ENCODE data around the gene TMEM61.
"Not testable (repeated sequence)": the region's sequence is repeated elsewhere in the genome, so short reads cannot be mapped to it uniquely, and the experiment has no call there.

The TMEM61 gene

GRCh38 chr1:55002686-55003085 lies 22.3 kb downstream of the TMEM61 start:
- DNase-seq: no peak

GRCh38 chr1:55005351-55006140 lies 25.1 kb downstream of the TMEM61 start:
- DNase-seq: no peak

- no peak for DNase-seq
Measured at GRCh38 chr1:55006931-55007330, 26.5 kb downstream of the TMEM61 start.

GRCh38 chr1:55007625-55008024 lies 27.2 kb downstream of the TMEM61 start:
- DNase-seq: no peak

- no peak for DNase-seq
Measured at GRCh38 chr1:55010194-55010886, 29.9 kb downstream of the TMEM61 start.

- DNase-seq: no peak
Measured at GRCh38 chr1:55010887-55011217, 30.4 kb downstream of the TMEM61 start.

GRCh38 chr1:55012661-55013060 lies 32.2 kb downstream of the TMEM61 start:
- no peak for DNase-seq

GRCh38 chr1:55015123-55015522 lies 34.7 kb downstream of the TMEM61 start:
- DNase-seq: no peak

DNA sequence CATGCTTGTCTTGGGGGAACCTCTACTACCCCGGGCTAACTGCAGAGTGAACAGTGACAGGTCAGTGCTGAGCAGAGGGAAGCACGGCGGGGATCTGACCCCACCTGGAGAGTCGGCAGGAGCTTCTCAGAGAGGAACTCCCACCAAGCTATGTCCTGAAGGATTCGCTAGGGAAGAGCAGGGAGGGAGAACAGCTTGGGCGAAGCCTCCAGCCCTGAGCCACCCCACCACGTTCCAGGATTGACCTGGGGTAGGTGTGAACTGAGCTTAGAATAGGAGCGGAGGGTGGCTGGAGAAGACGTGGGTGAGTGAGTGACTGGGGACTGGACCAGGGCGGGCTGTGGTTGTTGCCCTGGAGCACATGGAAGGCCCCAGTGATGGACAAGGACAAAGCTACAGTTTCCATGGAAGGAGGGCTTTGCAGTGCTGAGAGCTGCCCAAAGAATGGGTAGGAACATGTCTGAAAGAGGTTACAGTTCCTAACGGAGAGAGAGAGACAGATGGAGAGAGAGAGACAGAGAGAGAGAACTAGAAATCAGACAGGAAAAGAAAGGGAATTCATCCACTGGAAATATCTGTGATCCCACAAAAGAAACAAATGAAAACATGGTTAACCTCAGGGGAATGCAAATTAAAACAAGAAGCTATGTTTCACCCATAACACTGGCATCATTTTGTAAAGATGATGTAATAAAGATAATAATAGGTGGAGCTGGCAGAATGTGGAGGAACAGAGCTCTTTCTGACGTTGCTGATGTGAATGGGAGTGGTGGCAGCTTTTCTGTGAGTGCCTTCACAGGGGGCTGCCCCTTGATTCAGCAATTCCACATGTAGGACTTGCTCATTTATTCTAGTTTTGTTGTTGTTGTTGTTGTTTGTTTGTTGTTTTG lies 35.5 kb downstream of the TMEM61 start:
- DNase-seq: no peak

DNA sequence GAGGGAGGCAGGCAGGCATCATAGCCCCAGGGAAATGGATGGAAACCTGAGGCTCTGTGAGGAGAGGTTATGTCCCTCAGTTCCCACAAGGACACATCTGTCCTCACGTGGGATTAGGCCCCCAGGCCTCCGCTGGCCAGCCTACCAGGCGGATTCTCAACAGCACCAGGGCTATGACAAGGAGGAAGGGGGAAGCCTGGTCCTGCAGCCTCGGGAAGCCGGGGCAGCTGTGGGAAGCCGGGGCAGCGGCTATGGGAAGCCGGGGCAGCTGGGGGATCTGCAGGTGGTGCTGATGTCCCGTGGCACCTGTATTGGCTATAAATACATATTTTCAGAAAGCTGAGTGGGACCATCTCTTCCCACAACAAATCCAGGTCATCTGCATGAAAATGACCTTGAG lies 38.0 kb downstream of the TMEM61 start:
- no peak for DNase-seq

- peak; percentile 77 to 90 (median 84) for DNase-seq
Measured at GRCh38 chr1:55021942-55022546, 41.6 kb downstream of the TMEM61 start.

DNA sequence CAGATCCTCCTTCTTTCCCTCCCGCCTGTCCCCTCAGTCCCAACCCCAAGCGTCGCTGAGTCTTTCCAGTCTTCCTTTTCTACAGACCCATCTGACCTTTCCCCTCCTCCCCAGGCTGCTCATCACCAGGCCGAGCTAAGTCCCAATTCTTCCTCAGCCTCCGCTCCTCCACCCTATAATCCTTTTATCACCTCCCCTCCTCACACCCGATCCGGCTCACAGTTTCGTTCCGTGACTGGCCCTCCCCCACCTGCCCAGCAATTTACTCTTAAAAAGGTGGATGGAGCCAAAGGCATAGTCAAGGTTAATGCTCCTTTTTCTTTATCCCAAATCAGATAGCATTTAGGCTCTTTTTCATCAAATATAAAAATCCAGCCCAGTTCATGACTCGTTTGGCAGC lies 43.7 kb downstream of the TMEM61 start:
- not testable (repeated sequence) for DNase-seq

DNA sequence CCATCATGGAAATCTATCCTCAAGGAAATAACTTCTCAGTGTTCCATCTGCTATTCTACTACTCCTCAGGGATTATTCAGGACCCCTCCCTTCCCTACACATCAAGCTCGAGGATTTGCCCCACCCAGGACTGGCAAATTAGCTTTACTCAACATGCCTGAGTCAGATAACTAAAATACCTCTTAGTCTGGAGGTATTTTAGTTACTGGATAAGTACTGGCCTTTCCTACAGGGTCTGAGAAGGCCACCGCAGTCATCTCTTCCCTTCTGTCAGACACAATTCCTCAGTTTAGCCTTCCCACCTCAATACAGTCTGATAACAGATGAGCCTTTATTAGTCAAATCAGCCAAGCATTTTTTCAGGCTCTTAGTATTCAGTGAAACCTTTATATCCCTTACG lies 46.3 kb downstream of the TMEM61 start:
- DNase-seq: not testable (repeated sequence)

DNA sequence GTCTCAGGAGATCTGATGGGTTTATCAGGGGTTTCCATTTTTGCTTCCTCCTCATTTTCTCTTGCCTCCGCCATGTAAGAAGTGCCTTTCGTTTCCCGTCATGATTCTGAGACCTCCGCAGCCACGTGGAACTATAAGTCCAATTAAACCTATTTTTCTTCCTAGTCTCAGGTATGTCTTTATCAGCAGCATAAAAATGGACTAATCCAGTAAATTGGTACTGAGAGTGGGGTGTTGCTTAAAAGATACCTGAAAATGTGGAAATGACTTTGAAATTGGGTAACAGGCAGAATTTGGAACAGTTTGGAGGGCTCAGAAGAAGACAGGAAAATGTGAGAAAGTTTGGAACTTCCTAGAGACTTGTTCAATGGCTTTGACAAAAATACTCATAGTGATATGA lies 50.7 kb downstream of the TMEM61 start:
- DNase-seq: not testable (repeated sequence)

GRCh38 chr1:55033265-55033614 lies 52.8 kb downstream of the TMEM61 start:
- DNase-seq: no peak

DNA sequence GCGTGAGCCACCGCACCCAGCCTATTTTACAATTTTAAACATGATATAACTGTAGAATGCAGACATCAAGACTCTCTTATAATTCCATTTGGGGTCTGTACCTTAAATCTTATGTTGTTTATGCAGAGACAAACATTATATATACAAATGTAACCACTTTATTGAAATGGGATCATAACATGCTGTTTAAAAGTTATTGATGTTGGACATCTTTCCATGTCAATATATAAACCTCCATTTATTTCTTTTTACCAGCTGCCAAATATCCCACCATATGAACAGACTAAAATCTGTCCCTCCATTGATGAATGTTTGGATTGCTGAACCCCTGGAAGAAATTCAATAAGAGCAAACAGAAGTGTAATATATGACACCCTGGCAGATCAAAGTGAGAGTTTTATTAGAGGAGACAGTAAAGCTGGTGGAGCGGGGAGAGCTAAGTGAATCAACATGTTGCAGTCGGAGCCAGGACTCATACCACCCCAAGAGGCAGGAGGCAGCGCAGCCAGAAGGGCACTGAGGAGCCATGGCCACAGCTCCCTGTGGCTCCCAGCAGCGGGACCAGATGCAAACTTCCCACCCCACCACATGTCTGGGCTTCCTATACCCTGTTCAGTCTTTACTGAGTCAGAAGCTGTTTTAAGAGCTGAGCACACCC lies 54.2 kb downstream of the TMEM61 start:
- no peak for DNase-seq

DNA sequence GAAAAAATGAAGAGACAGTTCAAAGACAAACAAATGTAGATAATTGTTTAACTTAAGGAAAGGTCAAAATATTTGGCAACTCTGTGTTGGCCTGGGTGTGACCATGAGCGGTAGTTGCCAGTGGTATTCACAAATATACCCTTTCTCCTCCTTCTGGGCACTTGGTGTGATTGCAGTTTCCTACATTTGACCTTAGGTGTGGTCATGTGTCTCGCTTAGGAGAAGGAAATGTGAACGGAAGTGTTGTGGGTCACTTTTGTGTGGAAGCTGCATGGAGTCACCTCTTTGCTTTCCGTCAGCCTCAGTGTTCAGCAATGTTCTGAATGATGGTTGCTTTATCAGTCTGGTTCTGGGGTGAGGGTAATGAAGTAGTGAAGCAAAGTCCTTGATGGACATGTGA lies 55.5 kb downstream of the TMEM61 start:
- DNase-seq: peak; percentile 41 to 57 (median 55)

DNA sequence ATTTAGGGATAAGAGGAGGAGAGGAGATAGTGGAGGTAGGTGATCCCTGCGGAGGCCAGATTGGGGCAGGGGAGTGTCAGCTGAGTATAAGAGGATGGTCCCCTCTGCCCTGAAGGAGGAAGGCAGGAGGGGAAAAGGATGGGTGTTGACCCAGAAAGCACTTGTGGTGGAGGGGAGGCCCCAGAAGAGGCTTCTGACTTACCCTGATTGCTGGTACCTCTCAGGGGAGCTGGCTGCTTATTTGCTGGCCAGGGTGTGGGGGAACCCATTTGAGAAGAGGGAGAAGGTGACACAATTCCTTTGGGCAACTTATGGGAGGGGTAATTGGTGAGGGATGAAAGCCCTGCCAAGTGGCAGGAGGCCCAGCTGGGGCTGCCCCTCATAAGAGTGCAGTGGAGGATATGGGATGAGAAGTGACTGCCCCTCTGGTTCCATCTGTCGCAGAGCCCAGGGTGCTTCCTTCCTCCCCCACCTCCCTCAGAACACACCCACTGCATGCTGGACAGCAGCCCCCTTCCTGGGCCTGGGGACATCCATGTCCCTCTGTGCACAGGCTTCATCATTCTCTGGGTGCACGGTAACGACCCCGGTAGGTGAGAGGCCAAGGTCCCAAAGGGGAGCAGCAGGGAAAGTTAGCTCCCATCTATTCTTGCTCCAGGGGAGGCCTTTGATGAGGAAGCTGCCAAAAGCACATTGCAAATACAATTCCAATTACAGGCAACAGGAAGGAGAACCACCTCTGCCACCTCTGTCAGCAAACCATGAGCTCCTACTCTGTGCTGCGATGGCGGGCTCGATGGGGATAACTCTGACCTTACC lies 57.5 kb downstream of the TMEM61 start:
- DNase-seq: no peak

DNA sequence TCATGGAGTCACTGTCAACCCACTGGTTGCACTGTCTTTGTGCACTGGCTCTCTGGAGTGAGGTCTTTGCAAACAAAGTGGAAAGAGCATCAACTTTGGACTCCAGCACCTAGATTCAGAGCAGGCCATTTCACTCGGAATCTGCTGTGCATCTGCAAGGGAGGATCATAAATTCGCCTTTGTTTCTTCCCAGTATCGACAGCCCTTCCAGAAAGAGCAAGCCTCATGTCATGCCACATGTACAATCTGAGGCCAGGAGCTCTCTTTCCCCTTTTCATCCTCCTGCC lies 58.1 kb downstream of the TMEM61 start:
- DNase-seq: no peak

DNA sequence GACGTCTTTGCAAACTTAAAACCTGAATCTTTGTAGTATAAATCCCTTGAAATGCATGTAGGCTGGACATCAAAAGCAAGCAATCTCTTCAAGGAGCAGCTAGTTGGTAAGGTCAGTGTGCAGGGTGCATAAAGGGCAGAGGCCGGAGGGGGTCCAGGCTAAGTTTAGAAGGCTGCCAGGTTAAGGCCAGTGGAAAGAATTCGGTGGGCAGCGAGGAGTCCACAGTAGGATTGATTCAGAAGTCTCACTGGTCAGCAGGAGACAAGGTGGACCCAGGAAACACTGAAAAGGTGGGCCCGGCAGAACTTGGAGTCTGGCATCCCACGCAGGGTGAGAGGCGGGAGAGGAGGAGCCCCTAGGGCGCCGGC lies 58.5 kb downstream of the TMEM61 start:
- no peak for DNase-seq

DNA sequence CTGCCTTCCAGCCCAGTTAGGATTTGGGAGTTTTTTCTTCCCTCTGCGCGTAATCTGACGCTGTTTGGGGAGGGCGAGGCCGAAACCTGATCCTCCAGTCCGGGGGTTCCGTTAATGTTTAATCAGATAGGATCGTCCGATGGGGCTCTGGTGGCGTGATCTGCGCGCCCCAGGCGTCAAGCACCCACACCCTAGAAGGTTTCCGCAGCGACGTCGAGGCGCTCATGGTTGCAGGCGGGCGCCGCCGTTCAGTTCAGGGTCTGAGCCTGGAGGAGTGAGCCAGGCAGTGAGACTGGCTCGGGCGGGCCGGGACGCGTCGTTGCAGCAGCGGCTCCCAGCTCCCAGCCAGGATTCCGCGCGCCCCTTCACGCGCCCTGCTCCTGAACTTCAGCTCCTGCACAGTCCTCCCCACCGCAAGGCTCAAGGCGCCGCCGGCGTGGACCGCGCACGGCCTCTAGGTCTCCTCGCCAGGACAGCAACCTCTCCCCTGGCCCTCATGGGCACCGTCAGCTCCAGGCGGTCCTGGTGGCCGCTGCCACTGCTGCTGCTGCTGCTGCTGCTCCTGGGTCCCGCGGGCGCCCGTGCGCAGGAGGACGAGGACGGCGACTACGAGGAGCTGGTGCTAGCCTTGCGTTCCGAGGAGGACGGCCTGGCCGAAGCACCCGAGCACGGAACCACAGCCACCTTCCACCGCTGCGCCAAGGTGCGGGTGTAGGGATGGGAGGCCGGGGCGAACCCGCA lies 59.1 kb downstream of the TMEM61 start, which contains the start of gene PCSK9:
TSS of gene PCSK9 (plus strand) at position 207 of the 741 bp plus-strand sequence. CDS start at position 497, 290 bp downstream.
- peak in 1 of 3 donors; percentile 6 for DNase-seq

Measured in suppressor macrophage treated with lipopolysaccharide for 1 hour (primary cell).